Left lung (tissue), 10 donors: ENCODE measurements around the gene SMCO2. TPM values are rescaled to one million over a fixed set of nuclear protein-coding genes. Genes with fewer than 3 reads are reported as not detected.
"Not testable (repeated sequence)": the region's sequence is repeated elsewhere in the genome, so short reads cannot be mapped to it uniquely, and the experiment has no call there.

Experiments
- ATAC-seq: fragments of 200-7000 bp; cut with Tn5 transposase; one replicate; pipeline ENCODE4 v1.9.1; 2020; ENCODE audit warnings: moderate library complexity
- DNase-seq, 4 donors: peaks; one replicate each; pipeline ENCODE4 v3.0.0-alpha.2; 2013 to 2020
- H3K27ac ChIP-seq, 2 donors: fragments of 200-600 bp; sonication (generic) in 1 of 2; one replicate each; pipeline versions ENCODE4 v1.5.0 to v1.8.0; 2020 to 2021
- H3K27me3 ChIP-seq, 2 donors: fragments of 200-600 bp; sonication (generic) in 1 of 2; one replicate each; pipeline versions ENCODE4 v1.5.0 to v1.8.0; 2020 to 2021
- H3K36me3 ChIP-seq, 2 donors: fragments of 200-600 bp; sonication (generic) in 1 of 2; one replicate each; pipeline versions ENCODE4 v1.5.0 to v1.8.0; 2020 to 2021
- H3K4me1 ChIP-seq, 2 donors: fragments of 200-600 bp; one replicate each; pipeline ENCODE4 v1.8.0; 2021
- H3K4me3 ChIP-seq, 2 donors: fragments of 200-600 bp; sonication (generic) in 1 of 2; one replicate each; pipeline versions ENCODE4 v1.5.0 to v1.8.0; 2020 to 2021; ENCODE audit warnings: mild to moderate bottlenecking in 1 of 2
- H3K9me3 ChIP-seq, 2 donors: fragments of 200-600 bp; sonication (generic) in 1 of 2; one replicate each; pipeline versions ENCODE4 v1.5.0 to v1.8.0; 2020 to 2021
- CTCF ChIP-seq, 2 donors: fragments of 200-600 bp; sonication (generic) in 1 of 2; IDR thresholded peaks; one replicate each; pipeline versions ENCODE4 v1.5.0 to v1.8.0; 2021; ENCODE audit warnings: antibody characterized with exemption in 2 of 2
- intact Hi-C, 2 donors: fragments of 100-400 bp; cut with DNase I; formaldehyde crosslinking; loops; one replicate each; pipeline versions ENCODE4 v1.11.2 to v1.14.2; 2022
- polyA plus RNA-seq, 6 donors: library from polyadenylated mRNA; unstranded; fragments of 120-200 nt; gene quantifications; one replicate each; pipeline ENCODE4 v1.2.1, GENCODE V29; 2013; ENCODE audit not compliant: insufficient read length in 6 of 6
- total RNA-seq, 2 donors: library from RNA; stranded (reverse); fragmentation: NEBNext Ultra II Directional; extraction: Animal tissue kit (Norgen Biotek cat#: 25700); gene quantifications; one replicate each; pipeline ENCODE4 v1.2.1, GENCODE V29; 2021
- donor health status: DM: no; HTN: yes; CAD: no.
- donor health status: DM: no; HTN: no; CAD: no.

SMCO2 gene
- total and polyA plus RNA-seq, 8 donors: 0.17 to 0.60 (median 0.27) TPM; not detected in 2

DNA sequence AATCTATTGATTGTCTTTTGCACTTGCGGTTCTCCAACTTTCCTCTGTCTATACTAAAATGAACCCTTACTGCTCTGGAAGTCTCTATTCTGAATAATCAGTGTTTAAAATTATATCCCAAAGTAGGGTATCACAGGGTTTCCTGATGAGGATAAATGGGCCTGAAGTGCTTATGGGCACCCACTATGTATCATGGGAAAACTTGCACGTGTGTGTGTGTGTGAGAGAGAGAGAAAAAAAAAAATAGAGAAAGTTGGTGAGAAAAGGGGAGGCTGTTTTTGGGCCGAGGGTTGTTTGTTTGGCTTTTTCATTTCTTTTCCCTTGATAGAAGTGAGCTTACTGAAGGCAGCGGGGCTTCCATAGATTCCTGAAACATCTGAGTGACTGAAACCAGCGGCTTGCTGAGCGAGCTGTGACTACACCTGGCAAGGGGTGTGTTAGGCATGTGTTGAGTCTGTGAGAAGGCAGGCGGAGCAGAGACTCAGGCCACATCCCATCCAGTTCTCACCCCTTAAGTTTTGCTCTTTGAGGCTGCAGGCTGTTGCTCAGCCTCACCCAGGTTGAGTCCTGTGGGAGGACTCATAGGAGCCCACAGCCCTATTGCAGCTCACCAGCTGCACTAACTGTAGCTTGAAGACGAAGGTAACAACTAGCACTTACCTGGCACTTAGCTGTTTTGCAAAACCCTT, 94.6 kb downstream of the SMCO2 start:
- Histone ChIP-seq H3K9me3 (no peaks in the 10 kb centered on the region), H3K36me3 (no peaks in the 10 kb centered on the region), H3K27ac (no peak overlapping the region), H3K27me3 (no peaks in the 10 kb centered on the region), H3K4me3 (no peak overlapping the region), H3K4me1 (peaks cover 4 to 15% of the 10 kb centered on the region in 2 donors)
- ATAC-seq (no peak), DNase-seq (no peak)
- intact Hi-C loops: no loop called here
- no peak for TF ChIP-seq CTCF (IDR thresholded peaks at IDR 0.05)

DNA sequence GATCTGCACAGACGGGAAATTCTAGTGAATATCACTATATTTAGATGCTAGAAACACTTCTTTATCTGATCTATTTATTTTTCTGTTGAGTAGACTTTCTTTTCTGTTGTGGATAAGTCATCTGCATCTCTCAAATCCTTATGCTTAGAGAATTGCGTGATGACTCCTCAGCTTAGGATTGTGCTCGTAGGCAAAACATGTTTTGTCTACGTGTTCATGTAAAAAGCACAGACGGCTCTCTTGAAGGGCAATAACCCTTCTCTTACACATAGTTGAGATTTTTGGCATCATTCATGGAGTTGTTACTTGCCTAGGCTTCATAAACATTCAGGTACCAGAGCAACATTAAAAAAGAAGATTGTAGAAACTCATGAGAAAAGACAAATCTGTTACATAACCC, 96.1 kb downstream of the SMCO2 start:
- ATAC-seq (peak; percentile 76), DNase-seq (peak in 1 of 4 donors; percentile 54)
- Histone ChIP-seq H3K27me3 (no peaks in the 10 kb centered on the region), H3K36me3 (no peaks in the 10 kb centered on the region), H3K4me3 (no peak overlapping the region), H3K27ac (peak overlapping the region in 1 of 2 donors; percentile 51), H3K4me1 (peaks cover 4 to 15% of the 10 kb centered on the region in 2 donors), H3K9me3 (no peaks in the 10 kb centered on the region)
- TF ChIP-seq CTCF (IDR thresholded peaks at IDR 0.05): no peak
- intact Hi-C loops: no loop called here

- ATAC-seq, H3K9me3 ChIP-seq, intact Hi-C loops, H3K36me3 ChIP-seq, H3K27ac ChIP-seq, DNase-seq, H3K4me3 ChIP-seq, H3K27me3 ChIP-seq: not testable (repeated sequence)
- H3K4me1 ChIP-seq: peaks cover 11 to 23% of the 10 kb centered on the region in 2 donors
Measured at GRCh38 chr12:27544858-27545257, 98.3 kb downstream of the SMCO2 start.

GRCh38 chr12:27545665-27546064, 99.1 kb downstream of the SMCO2 start:
- Histone ChIP-seq H3K4me3 (no peak overlapping the region), H3K27me3 (no peaks in the 10 kb centered on the region), H3K36me3 (no peaks in the 10 kb centered on the region), H3K4me1 (peaks cover 19 to 31% of the 10 kb centered on the region in 2 donors), H3K9me3 (no peaks in the 10 kb centered on the region), H3K27ac (no peak overlapping the region)
- no peak for TF ChIP-seq CTCF (IDR thresholded peaks at IDR 0.05)
- ATAC-seq: no peak
- intact Hi-C loops: no loop called here
- DNase-seq: no peak

- TF ChIP-seq CTCF (IDR thresholded peaks at IDR 0.05): no peak
- Histone ChIP-seq H3K27me3 (no peaks in the 10 kb centered on the region), H3K4me1 (peaks cover 19 to 41% of the 10 kb centered on the region in 2 donors), H3K27ac (no peak overlapping the region), H3K4me3 (no peak overlapping the region), H3K9me3 (no peaks in the 10 kb centered on the region), H3K36me3 (no peaks in the 10 kb centered on the region)
- ATAC-seq (no peak), DNase-seq (no peak)
- intact Hi-C loops: no loop called here
Measured at GRCh38 chr12:27547592-27547991, 101.1 kb downstream of the SMCO2 start.
